Panc1 (cell line): ENCODE measurements around the gene ITPKB.

ENCODE experiments used
- POLR2AphosphoS5 ChIP-seq: IDR thresholded peaks from 2 replicates; pipeline ENCODE4 v1.6.1; 2012; ENCODE audit warnings: mild to moderate bottlenecking, low read depth, low read length, moderate library complexity
- TF ChIP-seq, protein P1 (sequence below): fragments of 450-650 bp; IDR thresholded peaks from 2 replicates; pipeline ENCODE4 v1.5.1; 2017; ENCODE audit warnings: mild to moderate bottlenecking
- TF ChIP-seq, protein P2 (sequence below), 2 experiments: IDR thresholded peaks; 2 replicates each; pipeline ENCODE4 v1.6.1; 2011 to 2012; ENCODE audit warnings: low read depth in 2 of 2, control low read depth in 1 of 2, low read length in 1 of 2, mild to moderate bottlenecking in 1 of 2, moderate library complexity in 1 of 2; ENCODE audit not compliant: insufficient read depth in 1 of 2

DNA sequence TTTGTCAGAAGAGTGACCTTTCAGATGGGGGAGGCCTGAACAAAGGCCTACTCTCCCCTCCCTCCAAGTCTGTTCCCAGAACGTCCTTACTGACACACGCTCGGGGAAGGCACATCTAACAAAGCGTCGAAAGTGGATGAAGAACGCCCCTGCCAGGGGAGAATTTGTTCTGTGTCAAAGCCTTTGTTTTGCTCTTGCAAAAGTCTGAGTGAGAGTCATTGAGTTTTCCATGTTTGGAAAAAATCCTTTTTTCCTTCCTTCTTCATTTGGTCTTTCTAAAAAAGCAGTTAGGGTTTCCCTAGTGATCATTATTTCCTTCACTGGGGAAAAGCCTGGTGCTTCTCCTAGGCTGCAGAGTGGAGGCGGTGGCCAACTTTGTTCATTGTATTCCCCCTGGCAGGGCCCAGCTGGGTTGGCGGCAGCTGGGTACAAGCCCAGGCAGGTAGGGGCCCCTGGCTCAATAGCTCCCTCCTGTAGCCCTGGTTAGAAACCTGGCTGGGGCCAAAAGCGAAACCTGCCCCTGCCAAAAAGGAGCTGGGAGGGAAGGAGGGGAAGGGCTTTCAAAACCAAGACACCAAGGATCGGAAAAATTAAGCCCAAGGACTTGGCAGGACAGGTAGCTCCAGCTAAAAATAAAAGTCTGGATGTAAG is 81.1 kb downstream of the ITPKB start:
- TF ChIP-seq, protein P1, sequence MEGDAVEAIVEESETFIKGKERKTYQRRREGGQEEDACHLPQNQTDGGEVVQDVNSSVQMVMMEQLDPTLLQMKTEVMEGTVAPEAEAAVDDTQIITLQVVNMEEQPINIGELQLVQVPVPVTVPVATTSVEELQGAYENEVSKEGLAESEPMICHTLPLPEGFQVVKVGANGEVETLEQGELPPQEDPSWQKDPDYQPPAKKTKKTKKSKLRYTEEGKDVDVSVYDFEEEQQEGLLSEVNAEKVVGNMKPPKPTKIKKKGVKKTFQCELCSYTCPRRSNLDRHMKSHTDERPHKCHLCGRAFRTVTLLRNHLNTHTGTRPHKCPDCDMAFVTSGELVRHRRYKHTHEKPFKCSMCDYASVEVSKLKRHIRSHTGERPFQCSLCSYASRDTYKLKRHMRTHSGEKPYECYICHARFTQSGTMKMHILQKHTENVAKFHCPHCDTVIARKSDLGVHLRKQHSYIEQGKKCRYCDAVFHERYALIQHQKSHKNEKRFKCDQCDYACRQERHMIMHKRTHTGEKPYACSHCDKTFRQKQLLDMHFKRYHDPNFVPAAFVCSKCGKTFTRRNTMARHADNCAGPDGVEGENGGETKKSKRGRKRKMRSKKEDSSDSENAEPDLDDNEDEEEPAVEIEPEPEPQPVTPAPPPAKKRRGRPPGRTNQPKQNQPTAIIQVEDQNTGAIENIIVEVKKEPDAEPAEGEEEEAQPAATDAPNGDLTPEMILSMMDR, result no peak
- no peak for TF ChIP-seq POLR2AphosphoS5
- TF ChIP-seq, protein P2, sequence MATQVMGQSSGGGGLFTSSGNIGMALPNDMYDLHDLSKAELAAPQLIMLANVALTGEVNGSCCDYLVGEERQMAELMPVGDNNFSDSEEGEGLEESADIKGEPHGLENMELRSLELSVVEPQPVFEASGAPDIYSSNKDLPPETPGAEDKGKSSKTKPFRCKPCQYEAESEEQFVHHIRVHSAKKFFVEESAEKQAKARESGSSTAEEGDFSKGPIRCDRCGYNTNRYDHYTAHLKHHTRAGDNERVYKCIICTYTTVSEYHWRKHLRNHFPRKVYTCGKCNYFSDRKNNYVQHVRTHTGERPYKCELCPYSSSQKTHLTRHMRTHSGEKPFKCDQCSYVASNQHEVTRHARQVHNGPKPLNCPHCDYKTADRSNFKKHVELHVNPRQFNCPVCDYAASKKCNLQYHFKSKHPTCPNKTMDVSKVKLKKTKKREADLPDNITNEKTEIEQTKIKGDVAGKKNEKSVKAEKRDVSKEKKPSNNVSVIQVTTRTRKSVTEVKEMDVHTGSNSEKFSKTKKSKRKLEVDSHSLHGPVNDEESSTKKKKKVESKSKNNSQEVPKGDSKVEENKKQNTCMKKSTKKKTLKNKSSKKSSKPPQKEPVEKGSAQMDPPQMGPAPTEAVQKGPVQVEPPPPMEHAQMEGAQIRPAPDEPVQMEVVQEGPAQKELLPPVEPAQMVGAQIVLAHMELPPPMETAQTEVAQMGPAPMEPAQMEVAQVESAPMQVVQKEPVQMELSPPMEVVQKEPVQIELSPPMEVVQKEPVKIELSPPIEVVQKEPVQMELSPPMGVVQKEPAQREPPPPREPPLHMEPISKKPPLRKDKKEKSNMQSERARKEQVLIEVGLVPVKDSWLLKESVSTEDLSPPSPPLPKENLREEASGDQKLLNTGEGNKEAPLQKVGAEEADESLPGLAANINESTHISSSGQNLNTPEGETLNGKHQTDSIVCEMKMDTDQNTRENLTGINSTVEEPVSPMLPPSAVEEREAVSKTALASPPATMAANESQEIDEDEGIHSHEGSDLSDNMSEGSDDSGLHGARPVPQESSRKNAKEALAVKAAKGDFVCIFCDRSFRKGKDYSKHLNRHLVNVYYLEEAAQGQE (IDR thresholded peaks at IDR 0.05; ENCODE audit: insufficient read depth in 1 of 2, low read depth in 2 of 2, low read length in 1 of 2), result no peak
